ENCODE measurements around the gene PTGFRN. TPM values are rescaled to one million over a fixed set of nuclear protein-coding genes. Genes with fewer than 3 reads are reported as not detected.

The PTGFRN gene
- total RNA-seq, 4 donors from 2014 or later = 4.7 to 16.1 (median 14.6) TPM

GRCh38 chr1:116900471-116901365, 9.0 kb upstream of the PTGFRN start:
- TF ChIP-seq CTCF (IDR thresholded peaks at IDR 0.05; ENCODE audit: low read depth) = no peak

- no peak for TF ChIP-seq CTCF (IDR thresholded peaks at IDR 0.05; ENCODE audit: low read depth)
Observed at GRCh38 chr1:116902027-116902426, 7.7 kb upstream of the PTGFRN start.

DNA sequence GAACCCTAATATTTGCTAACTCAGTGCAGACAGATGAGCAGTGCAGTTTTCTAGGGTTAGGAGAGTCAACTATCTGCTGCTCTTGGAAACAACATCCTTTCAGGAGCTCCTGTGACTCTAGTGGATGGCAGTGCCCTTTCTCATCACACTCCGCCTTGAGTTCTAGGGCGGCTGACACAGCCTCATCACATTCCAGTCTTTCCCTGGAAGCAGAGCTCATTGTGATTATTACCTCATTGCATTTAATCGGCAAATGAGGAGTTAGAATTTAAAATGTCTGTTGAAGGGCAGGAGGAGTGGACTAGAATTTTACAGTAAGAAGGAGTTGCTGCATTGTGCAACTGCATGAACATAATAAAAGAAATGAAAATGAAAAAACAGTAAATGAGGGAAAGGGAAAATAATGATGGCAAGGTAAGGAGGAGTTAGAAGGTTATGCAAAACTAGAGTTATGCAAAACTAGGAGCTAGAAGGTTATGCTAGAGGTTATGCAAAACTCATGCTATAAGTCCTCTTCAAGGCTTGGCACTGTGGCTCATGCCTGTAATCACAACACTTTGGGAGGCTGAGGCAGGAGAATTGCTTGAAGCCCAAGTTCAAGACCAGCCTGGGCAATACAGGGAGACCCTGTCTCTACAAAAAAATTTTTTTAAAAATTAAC, 6.9 kb upstream of the PTGFRN start:
- TF ChIP-seq CTCF (IDR thresholded peaks at IDR 0.05; ENCODE audit: low read depth) = no peak

DNA sequence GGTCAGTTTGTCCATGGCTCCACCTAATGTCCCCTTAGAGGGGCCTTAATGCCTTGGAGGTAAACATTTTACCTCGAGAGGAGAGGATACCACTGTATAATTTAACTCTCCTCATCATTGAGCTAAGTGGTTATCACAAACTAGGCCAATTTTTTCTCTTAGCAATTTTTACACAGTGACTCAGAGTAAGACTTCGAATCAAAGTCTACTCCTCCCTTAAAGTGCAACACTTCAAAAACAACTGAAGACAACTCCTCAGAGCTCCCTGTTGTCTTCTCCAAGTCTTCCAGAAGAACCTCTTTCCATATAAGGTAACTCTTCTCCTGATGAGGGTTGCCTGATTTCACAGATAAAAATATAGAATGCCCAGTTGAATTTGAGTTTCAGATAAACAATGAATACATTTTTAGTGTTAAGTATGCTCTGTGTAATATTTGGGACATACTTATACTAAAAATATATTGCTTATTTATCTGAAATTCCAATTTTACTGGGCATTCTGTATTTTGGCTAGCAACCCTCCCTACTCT, 4.9 kb upstream of the PTGFRN start:
- TF ChIP-seq CTCF (IDR thresholded peaks at IDR 0.05; ENCODE audit: low read depth) = no peak

GRCh38 chr1:116906812-116907211, 2.9 kb upstream of the PTGFRN start:
- TF ChIP-seq CTCF (IDR thresholded peaks at IDR 0.05; ENCODE audit: low read depth) = no peak

GRCh38 chr1:116907351-116907750, 2.4 kb upstream of the PTGFRN start:
- TF ChIP-seq CTCF (IDR thresholded peaks at IDR 0.05; ENCODE audit: low read depth) = no peak

GRCh38 chr1:116908266-116908665, 1.4 kb upstream of the PTGFRN start:
- no peak for TF ChIP-seq CTCF (IDR thresholded peaks at IDR 0.05; ENCODE audit: low read depth)
